DND-41 (cell line): ENCODE results near the gene RAPH1.

ENCODE experiments used
- EZH2 ChIP-seq: IDR thresholded peaks from 3 replicates; pipeline ENCODE4 v1.6.1; 2012; ENCODE audit warnings: borderline replicate concordance, low read depth, mild to moderate bottlenecking, moderate library complexity, low read length, inconsistent platforms; ENCODE audit not compliant: severe bottlenecking
- TF ChIP-seq, protein P1 (sequence below): IDR thresholded peaks from 2 replicates; pipeline ENCODE4 v1.5.1; 2012; ENCODE audit warnings: borderline replicate concordance, low read length, moderate library complexity, mild to moderate bottlenecking; ENCODE audit not compliant: poor library complexity, severe bottlenecking; ENCODE audit errors: extremely low read depth

GRCh38 chr2:203446071-203446481 is 89.0 kb downstream of the RAPH1 start:
- TF ChIP-seq, protein P1, sequence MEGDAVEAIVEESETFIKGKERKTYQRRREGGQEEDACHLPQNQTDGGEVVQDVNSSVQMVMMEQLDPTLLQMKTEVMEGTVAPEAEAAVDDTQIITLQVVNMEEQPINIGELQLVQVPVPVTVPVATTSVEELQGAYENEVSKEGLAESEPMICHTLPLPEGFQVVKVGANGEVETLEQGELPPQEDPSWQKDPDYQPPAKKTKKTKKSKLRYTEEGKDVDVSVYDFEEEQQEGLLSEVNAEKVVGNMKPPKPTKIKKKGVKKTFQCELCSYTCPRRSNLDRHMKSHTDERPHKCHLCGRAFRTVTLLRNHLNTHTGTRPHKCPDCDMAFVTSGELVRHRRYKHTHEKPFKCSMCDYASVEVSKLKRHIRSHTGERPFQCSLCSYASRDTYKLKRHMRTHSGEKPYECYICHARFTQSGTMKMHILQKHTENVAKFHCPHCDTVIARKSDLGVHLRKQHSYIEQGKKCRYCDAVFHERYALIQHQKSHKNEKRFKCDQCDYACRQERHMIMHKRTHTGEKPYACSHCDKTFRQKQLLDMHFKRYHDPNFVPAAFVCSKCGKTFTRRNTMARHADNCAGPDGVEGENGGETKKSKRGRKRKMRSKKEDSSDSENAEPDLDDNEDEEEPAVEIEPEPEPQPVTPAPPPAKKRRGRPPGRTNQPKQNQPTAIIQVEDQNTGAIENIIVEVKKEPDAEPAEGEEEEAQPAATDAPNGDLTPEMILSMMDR: no peak
- TF ChIP-seq EZH2: no peak
